Skeletal muscle satellite cell (primary cell): ENCODE measurements around the gene SEC62.
"Not testable (repeated sequence)": the region's sequence is repeated elsewhere in the genome, so short reads cannot be mapped to it uniquely, and the experiment has no call there.

Experiments used
- H3K27me3 ChIP-seq: 2 replicates; pipeline ENCODE4 v1.7.0; 2013; ENCODE audit warnings: low read length; ENCODE audit not compliant: control insufficient read depth, insufficient read depth
- H3K36me3 ChIP-seq: 2 replicates; pipeline ENCODE4 v1.7.0; 2013; ENCODE audit warnings: mild to moderate bottlenecking, control low read depth, low read length; ENCODE audit not compliant: insufficient read depth
- H3K4me1 ChIP-seq: 2 replicates; pipeline ENCODE4 v1.7.0; 2013; ENCODE audit warnings: low read length; ENCODE audit not compliant: control insufficient read depth, insufficient read depth
- H3K4me2 ChIP-seq: 2 replicates; pipeline ENCODE4 v1.7.0; 2013; ENCODE audit warnings: mild to moderate bottlenecking, low read length
- H3K4me3 ChIP-seq: 2 replicates; pipeline ENCODE4 v1.7.0; 2013; ENCODE audit warnings: low read length
- H3K9ac ChIP-seq: 2 replicates; pipeline ENCODE4 v1.7.0; 2013; ENCODE audit warnings: mild to moderate bottlenecking, low read depth, low read length, moderate library complexity
- H3K9me3 ChIP-seq: replicated peaks from 2 replicates; pipeline ENCODE4 v1.7.0; 2013; ENCODE audit warnings: mild to moderate bottlenecking, control low read depth, low read length

Gene SEC62

GRCh38 chr3:170000051-170000450 lies 33.4 kb downstream of the SEC62 start:
- Histone ChIP-seq H3K4me1 (peaks cover 3% of the 10 kb centered on the region), H3K27me3 (no peaks in the 10 kb centered on the region), H3K4me2 (no peak overlapping the region)

GRCh38 chr3:170002231-170002630 lies 35.6 kb downstream of the SEC62 start:
- no peak overlapping the region for H3K4me3 ChIP-seq
- no peaks in the 10 kb centered on the region for H3K9me3 ChIP-seq
- H3K4me1 ChIP-seq = peaks cover 5% of the 10 kb centered on the region

More at GRCh38 chr3:170000051-170000450, 33.4 kb downstream of the SEC62 start:
- Histone ChIP-seq H3K4me3 (no peak overlapping the region), H3K9ac (no peak overlapping the region), H3K36me3 (peaks cover 9% of the 10 kb centered on the region), H3K9me3 (no peaks in the 10 kb centered on the region)

GRCh38 chr3:170002879-170003278 lies 36.3 kb downstream of the SEC62 start:
- H3K36me3 ChIP-seq = no peaks in the 10 kb centered on the region
- no peaks in the 10 kb centered on the region for H3K9me3 ChIP-seq
- no peaks in the 10 kb centered on the region for H3K27me3 ChIP-seq
- peaks cover 5% of the 10 kb centered on the region for H3K4me1 ChIP-seq
- H3K4me3 ChIP-seq = no peak overlapping the region
- H3K4me2 ChIP-seq = no peak overlapping the region
- H3K9ac ChIP-seq = no peak overlapping the region

More at GRCh38 chr3:170002231-170002630, 35.6 kb downstream of the SEC62 start:
- H3K4me2 ChIP-seq = no peak overlapping the region
- no peak overlapping the region for H3K9ac ChIP-seq
- H3K27me3 ChIP-seq = no peaks in the 10 kb centered on the region
- H3K36me3 ChIP-seq = no peaks in the 10 kb centered on the region

DNA sequence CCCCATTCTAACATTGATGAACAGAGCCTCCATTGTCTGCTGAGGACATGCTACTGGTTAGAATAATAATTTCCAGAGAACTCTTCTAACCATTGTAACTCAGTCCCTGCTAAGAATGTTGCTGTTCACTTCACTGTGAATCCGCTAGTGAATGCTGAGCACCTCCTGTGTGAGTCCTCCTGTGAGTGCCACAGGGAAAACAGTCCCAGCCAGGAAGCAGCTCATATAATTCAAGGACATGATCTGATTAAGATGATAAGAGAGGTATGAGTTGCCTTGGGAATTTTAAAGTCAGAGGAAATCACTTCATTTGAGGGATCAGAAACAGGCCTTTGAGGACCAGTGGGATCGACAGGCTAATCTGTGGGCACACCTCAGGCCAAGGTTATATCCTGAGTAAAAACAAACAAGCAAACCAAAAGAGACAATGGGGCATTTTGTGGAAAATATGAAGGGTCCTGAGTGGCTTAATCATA lies 37.3 kb downstream of the SEC62 start:
- Histone ChIP-seq H3K4me2 (no peak overlapping the region), H3K9me3 (no peaks in the 10 kb centered on the region), H3K9ac (no peak overlapping the region), H3K27me3 (no peaks in the 10 kb centered on the region), H3K4me3 (no peak overlapping the region), H3K4me1 (peaks cover 2% of the 10 kb centered on the region), H3K36me3 (no peaks in the 10 kb centered on the region)

- H3K36me3 ChIP-seq = no peaks in the 10 kb centered on the region
These were observed 40.5 kb downstream of the SEC62 start for GRCh38 chr3:170007031-170007663.

DNA sequence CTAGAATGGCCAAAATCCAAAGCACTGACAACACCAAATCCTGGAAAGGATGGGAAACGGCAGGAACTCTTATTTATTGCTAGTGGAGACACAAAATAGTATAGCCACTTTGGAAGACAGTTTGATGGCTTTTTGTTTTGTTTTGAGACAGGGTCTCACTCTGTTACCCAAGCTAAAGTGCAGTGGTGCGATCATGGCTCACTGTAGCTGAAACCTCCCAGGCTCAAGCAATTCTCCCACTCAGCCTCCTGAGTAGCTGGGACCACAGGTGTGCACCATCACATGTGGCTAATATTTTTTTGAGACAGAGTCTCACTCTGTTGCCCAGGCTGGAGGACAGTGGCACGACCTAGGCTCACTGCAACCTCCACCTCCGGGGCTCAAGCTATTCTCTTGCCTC lies 43.9 kb downstream of the SEC62 start:
- Histone ChIP-seq H3K4me1 (peaks cover 2% of the 10 kb centered on the region), H3K9ac (no peak overlapping the region), H3K27me3 (no peaks in the 10 kb centered on the region), H3K36me3 (no peaks in the 10 kb centered on the region), H3K9me3 (no peaks in the 10 kb centered on the region), H3K4me3 (no peak overlapping the region), H3K4me2 (no peak overlapping the region)

More at GRCh38 chr3:170007031-170007663, 40.5 kb downstream of the SEC62 start:
- Histone ChIP-seq H3K9me3 (no peaks in the 10 kb centered on the region), H3K4me3 (no peak overlapping the region), H3K4me1 (peaks cover 2% of the 10 kb centered on the region), H3K9ac (no peak overlapping the region), H3K4me2 (no peak overlapping the region), H3K27me3 (no peaks in the 10 kb centered on the region)

DNA sequence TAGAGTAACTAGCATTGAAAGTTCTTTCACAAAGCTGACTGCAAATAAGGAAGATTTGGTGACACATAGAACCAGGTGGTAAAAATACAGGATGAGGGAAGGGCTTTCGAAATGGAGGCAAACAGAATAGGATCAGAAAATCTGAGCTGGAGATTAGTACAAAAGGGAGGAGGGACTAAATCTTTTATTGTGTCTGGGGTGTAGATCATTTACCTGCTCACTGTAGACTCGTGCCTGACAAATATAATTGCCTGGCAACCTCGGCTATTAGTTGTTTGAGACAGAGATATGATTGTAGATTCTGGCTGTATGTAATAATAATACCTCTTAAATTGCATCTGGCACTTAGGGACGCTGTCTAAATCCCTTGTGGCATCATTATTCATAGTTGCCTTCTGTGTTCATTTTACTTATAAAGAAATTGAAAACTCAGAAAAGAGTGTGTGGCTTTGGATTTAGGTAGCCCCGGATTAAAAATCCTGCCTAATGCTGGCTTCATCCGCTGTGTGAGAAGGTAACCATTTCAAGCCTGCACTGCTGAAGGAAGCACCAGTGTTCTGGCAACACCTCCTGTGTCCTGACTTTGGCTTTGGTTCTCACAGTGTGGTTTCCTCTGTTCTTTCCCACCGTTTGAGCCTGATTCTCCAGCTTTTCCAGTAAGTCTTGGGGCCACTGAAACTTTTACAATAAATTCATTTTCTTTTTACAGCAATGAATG lies 46.2 kb downstream of the SEC62 start:
- H3K9ac ChIP-seq = no peak overlapping the region
- no peaks in the 10 kb centered on the region for H3K36me3 ChIP-seq
- no peak overlapping the region for H3K4me3 ChIP-seq
- no peaks in the 10 kb centered on the region for H3K9me3 ChIP-seq
- no peaks in the 10 kb centered on the region for H3K27me3 ChIP-seq
- no peaks in the 10 kb centered on the region for H3K4me1 ChIP-seq
- H3K4me2 ChIP-seq = no peak overlapping the region

DNA sequence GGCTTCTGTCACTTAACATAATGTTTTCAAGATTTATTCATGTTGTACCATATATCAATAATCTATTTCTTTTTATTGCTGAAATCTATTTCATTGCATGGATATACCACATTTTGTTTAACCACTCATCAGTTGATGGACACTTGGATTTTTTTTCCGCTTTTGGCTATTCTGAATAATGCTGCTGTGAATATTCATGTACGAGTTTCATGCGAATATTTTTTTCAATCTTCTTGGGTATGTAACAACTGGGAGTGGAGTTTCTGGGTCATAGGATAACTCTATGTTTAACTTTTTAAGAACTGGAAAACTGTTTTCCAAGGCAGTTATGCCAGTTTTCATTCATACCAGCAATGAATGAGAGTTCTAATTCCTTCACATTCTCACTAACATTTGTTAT lies 49.5 kb downstream of the SEC62 start:
- no peak overlapping the region for H3K4me3 ChIP-seq
- no peaks in the 10 kb centered on the region for H3K36me3 ChIP-seq
- no peaks in the 10 kb centered on the region for H3K9me3 ChIP-seq
- no peak overlapping the region for H3K4me2 ChIP-seq
- H3K4me1 ChIP-seq = no peaks in the 10 kb centered on the region
- H3K9ac ChIP-seq = no peak overlapping the region
- peaks cover 1% of the 10 kb centered on the region for H3K27me3 ChIP-seq

DNA sequence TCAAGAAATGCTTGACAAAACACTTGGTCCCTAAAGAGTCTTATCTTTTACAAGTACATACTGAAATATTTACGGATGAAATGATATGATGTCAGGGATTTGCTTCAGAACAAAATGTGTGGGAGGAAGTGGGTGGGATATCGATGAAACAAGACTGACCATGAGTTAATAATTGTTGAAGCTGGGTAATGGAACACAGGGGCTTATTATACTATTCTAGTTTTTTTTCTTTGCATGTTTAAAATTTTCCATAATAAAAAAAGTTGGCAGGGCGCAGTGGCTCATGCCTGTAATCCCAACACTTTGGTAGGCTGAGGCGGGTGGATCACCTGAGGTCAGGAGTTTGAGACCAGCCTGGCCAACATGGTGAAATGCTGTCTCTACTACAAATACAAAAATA lies 52.7 kb downstream of the SEC62 start:
- H3K9ac ChIP-seq, H3K27me3 ChIP-seq, H3K4me2 ChIP-seq, H3K9me3 ChIP-seq, H3K4me3 ChIP-seq, H3K4me1 ChIP-seq, H3K36me3 ChIP-seq: not testable (repeated sequence)

GRCh38 chr3:170021083-170021482 lies 54.5 kb downstream of the SEC62 start:
- peaks cover 9% of the 10 kb centered on the region for H3K27me3 ChIP-seq
- no peaks in the 10 kb centered on the region for H3K36me3 ChIP-seq
- no peak overlapping the region for H3K9ac ChIP-seq
- H3K9me3 ChIP-seq = no peaks in the 10 kb centered on the region
- H3K4me2 ChIP-seq = no peak overlapping the region
- H3K4me1 ChIP-seq = no peaks in the 10 kb centered on the region
- H3K4me3 ChIP-seq = no peak overlapping the region

DNA sequence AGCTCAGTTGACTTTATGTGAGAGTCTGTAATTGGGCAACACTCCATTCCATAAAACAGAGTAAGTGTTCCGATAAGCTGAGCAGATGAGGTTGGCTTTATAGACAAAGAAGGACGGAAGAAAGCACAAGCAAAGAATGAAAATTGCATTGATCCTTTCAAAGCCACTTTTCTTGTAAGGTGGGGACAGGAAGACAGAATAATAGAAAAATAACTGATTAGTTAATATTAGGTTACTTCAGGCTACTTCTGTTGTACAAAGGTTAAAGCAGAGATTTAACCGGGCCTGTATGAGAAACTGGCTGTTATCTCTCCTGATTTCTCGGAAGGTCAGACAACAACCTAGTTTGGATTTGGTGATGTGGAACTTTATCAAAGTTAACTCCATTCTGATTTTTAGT lies 55.7 kb downstream of the SEC62 start:
- Histone ChIP-seq H3K9ac (no peak overlapping the region), H3K36me3 (no peaks in the 10 kb centered on the region), H3K4me2 (no peak overlapping the region), H3K27me3 (peaks cover 9% of the 10 kb centered on the region), H3K4me3 (no peak overlapping the region), H3K9me3 (no peaks in the 10 kb centered on the region), H3K4me1 (no peaks in the 10 kb centered on the region)

GRCh38 chr3:170023165-170023564 lies 56.6 kb downstream of the SEC62 start:
- H3K9me3 ChIP-seq = no peaks in the 10 kb centered on the region
- peaks cover 9% of the 10 kb centered on the region for H3K27me3 ChIP-seq
- no peak overlapping the region for H3K4me2 ChIP-seq

More at GRCh38 chr3:170023165-170023564, 56.6 kb downstream of the SEC62 start:
- Histone ChIP-seq H3K9ac (no peak overlapping the region), H3K36me3 (no peaks in the 10 kb centered on the region), H3K4me1 (no peaks in the 10 kb centered on the region), H3K4me3 (no peak overlapping the region)
